Measurements from ENCODE around the gene DDX27.
"Not testable (repeated sequence)": the region's sequence is repeated elsewhere in the genome, so short reads cannot be mapped to it uniquely, and the experiment has no call there.

The DDX27 gene

DNA sequence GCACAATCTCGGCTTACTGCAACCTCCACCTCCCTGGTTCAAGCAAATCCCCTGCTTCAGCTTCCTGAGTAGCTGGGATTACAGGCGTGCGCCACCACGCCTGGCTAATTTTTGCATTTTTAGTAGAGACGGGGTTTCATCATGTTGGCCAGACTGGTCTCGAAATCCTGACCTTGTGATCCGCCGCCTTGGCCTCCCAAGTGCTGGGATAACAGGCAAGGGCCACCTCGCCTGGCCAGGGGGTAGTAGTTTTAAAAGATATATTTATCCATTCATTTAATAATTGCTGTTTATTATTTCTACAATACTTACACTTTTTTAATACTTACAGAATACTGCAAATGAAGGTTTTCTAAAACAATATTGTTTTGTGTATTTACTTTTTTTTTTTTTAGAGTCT, 15.5 kb upstream of the DDX27 start:
- no peak for DNase-seq (ENCODE audit: low spot score)

DNA sequence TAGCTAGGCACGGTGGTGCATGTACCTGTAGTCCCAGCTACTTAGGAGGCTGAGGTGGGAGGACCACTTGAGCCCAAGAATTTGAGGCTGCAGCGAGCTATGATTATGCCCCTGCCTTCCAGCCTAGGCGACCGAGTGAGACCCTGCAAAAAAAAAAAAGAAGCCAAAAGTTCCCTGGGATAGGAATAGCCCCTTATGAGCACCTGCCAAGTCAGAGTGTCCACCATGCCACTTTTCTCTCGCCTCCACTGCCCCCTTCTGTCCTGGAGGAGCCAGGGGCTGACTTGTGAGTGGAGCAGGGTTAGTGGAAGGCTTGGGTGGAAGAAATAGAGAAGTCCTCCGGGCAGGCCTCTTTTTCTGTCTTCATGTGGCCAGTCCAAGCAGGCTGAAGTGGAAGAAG, 12.1 kb upstream of the DDX27 start:
- no peak for DNase-seq (ENCODE audit: low spot score)

GRCh38 chr20:49210101-49210756, 9.0 kb upstream of the DDX27 start:
- DNase-seq (ENCODE audit: low spot score): no peak

DNA sequence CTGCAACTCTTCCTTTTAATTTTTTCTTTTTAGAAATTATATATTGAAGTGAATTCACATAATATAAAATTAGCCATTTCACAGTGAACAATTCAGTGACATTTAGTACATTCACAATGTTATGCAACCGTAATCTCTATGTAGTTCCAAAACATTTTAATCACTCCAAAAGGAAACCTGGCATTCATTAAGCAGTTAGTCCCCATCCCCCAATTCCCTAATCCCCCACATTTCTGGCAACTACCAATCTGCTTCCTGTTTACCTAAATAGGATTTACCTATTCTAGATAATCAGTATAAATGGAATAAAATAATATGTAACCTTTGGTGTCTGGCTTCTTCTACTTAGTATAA, 8.5 kb upstream of the DDX27 start:
- DNase-seq (ENCODE audit: low spot score): no peak

GRCh38 chr20:49214571-49214970, 4.6 kb upstream of the DDX27 start:
- no peak for DNase-seq (ENCODE audit: low spot score)

GRCh38 chr20:49215232-49215631, 4.0 kb upstream of the DDX27 start:
- DNase-seq (ENCODE audit: low spot score): no peak

DNA sequence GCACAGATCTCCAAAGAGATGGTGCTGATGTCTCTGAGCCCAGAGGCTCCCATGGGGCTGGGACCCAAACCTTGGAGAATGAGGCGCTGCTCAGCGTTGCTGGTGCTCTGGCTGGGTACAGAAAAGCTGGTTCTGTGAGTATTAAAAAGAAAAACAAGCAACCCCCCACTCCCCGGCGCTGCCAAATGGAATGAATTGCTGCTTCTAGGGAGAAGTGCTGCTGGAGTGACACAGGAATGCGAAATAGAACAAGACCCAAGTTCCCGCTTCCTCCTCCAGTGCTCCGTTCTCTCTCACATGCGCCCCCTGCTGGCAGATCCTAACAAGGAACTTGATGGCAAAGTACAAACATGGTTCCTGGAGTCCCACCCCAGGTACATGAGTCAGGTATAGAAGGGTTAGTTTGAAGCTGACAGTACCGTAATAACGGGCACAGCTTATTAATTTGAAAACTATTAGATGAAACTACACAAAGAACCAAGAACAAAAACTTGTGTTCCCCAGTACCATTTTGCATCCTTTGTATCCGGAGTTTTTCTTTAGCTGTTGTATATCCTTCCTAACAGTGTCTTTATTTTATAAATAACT, 2.1 kb upstream of the DDX27 start:
- DNase-seq (ENCODE audit: low spot score): peak; percentile 68

DNA sequence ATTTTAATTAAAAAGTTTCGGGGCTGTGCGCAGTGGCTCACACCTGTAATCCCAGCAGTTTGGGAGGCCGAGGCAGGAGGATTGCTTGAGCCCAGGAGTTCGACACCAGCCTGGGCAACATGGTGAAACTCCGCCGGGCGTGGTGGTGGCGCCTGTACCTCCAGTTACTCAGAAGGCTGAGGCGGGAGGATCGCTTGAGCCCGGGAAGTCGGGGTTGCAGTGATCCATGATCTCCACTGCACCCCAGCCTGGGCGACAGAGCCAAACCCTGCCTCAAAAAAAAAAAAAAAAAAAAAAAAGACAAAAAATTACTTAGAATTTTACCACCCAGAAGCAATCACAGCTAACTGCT, 501 bp upstream of the DDX27 start:
- not testable (repeated sequence) for DNase-seq (ENCODE audit: low spot score)

DNA sequence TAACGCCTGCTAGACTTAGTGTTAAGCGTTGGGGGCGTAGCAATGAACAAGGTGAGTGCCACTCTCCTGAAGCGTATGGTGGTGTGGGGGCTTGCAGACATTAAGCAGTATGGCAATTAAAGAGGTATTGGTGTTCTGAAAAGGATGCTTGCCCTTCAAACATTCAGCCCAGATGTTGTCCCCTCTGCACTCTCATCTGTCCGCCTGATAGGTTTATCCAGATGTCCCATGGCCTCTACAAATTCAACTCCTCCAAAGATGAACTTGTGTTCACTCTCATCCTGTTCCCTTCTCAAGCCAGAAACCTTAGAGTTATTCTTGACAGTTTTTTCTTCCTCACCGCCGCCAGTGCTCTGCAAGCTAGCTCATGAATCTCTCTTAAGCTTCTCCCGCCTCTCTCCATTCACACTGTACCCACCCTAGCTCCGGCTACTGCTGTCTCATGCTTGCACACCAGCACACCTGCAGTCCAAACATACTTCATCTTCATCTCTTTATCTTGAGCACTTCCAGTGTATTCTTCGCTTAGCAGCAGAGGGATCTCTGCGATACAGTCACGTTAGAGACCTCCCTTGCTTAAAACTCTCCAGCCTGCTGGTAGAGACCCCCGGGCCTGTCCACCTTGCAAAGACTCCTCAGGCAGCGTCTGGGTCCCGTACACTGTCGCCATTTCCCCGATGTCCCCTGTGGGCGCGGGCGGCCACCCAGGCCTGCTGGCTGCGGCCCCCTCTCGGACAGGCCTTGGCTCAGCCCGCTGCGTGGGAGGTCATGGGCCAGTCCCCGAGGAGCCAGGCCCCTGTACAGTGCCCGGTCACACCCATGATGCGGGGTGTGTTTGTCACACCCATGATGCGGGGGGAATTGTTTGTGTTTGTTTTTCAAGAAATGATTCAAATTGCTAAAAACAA, 962 bp downstream of the DDX27 start:
- DNase-seq (ENCODE audit: low spot score): no peak

- no peak for DNase-seq (ENCODE audit: low spot score)
Observed at GRCh38 chr20:49225896-49226295, 6.7 kb downstream of the DDX27 start.

DNA sequence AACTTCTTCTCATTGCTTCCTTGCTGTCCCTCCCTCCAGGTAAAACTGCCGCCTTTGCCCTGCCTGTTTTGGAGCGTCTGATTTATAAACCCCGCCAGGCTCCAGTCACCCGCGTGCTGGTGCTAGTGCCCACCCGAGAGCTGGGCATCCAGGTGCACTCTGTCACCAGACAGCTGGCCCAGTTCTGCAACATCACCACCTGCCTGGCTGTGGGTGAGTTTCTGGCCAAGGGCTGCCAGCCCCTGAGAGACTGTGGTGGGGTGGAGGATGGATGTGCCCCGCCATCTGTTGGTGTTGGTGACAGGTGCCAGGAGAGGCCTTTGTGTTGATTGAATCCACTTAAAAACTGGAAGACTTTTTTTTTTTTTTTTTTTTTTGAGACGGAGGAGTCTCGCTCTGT, 9.5 kb downstream of the DDX27 start:
- no peak for DNase-seq (ENCODE audit: low spot score)

DNA sequence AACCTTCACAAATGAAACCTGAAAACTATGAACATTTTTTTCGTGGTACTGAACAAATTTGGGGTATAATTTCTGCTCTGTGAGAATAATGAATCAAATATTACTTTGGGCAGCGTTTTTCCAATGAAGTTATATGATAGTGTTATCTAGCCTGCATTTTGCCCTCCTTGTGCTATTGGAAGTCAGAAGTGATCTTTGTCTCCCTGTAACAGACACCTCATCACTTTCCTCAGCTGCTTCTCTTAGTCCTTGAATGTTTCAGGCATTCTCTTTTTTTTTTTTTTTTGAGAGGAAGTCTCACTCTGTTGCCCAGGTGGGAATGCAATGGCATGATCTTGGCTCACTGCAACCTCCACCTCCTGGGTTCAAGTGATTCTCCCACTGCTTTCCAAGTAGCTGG, 10.2 kb downstream of the DDX27 start:
- DNase-seq (ENCODE audit: low spot score): no peak

DNA sequence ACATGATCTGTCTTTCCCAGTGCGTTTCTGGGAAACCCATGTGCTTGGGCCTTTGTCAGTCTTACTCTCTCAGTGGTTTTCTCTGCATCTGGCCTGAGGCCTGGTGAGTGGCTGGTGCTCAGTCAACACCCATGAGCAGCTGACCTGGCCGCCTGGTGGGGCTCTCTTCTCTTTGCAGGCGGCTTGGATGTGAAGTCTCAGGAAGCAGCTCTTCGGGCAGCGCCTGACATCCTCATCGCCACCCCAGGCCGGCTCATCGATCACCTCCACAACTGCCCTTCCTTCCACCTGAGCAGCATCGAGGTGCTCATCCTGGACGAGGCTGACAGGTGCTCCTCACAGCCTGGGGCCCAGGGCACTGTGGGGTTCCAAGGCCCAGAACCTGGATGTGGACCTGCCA, 10.8 kb downstream of the DDX27 start:
- DNase-seq (ENCODE audit: low spot score): no peak

GRCh38 chr20:49230561-49231133, 11.4 kb downstream of the DDX27 start:
- peak; percentile 37 for DNase-seq (ENCODE audit: low spot score)

DNA sequence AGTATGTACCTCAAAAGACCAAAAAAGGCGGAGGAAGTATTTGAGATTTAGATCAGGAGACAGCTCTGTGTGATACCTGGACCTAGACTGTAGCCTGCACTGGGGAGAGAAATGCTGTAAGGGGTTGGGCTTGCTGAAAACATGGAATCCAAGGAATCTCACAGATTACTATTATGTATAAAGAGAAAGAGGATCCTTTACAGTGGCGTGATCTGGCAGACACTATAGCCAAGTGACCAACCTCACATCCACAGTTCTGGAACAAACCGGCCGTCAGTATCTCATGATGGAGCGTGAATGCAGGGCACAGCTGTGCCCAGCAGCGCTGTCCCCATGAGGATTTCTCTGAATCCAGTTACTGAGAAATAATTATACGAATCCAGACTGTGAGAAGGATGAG, 12.3 kb downstream of the DDX27 start:
- no peak for DNase-seq (ENCODE audit: low spot score)

GRCh38 chr20:49233226-49233625, 14.0 kb downstream of the DDX27 start:
- no peak for DNase-seq (ENCODE audit: low spot score)

DNA sequence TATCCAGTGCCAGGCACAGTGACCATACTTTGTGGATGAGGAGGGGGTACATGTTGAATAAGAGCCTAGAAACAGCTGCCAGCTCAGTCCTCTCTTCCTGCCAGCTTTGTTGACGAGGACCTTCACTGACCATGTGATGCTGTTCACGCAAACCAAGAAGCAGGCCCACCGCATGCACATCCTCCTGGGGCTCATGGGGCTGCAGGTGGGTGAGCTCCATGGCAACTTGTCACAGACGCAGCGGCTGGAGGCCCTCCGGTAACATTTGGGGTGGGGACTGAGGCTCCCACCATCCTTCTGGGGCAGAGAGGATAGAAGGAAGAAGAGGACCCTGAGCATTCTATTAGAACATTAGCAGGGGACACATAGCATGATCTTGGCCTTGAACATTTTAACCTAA, 15.6 kb downstream of the DDX27 start:
- no peak for DNase-seq (ENCODE audit: low spot score)

DNA sequence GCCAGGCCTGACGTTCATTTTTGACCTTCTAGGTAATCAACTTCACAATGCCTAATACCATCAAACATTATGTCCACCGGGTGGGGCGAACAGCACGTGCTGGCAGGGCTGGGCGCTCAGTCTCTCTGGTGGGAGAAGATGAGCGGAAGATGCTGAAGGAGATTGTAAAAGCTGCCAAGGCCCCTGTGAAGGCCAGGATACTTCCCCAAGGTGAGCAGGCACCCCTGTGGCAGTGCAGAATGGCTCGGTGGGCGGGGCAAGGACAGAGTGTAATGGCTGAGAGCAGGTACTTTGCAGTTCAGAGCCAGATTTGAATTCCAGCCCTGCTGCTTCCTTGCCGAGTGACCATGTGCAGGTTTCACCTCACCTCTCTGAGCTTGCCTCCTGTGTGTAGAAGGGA, 17.1 kb downstream of the DDX27 start:
- DNase-seq (ENCODE audit: low spot score): no peak

DNA sequence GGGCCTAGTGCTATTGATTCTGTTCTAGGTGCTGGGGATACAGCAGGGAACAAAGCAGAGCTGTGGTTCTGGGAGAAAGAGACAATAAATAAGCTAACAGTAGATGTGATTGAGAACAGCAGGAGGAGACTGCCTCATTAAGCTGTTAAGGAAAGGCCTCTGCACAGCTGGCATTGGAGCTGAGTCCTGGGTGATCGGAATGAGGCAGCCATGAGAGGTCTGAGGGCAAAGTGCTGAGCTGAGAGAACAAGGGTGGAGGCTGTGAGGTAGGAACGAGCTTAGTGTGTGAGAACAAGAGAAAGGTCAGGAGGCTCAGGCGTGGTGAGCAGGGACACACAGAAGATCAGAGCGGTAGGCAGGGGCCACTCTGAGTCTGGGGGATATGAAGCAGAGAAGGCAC, 18.3 kb downstream of the DDX27 start:
- no peak for DNase-seq (ENCODE audit: low spot score)

DNA sequence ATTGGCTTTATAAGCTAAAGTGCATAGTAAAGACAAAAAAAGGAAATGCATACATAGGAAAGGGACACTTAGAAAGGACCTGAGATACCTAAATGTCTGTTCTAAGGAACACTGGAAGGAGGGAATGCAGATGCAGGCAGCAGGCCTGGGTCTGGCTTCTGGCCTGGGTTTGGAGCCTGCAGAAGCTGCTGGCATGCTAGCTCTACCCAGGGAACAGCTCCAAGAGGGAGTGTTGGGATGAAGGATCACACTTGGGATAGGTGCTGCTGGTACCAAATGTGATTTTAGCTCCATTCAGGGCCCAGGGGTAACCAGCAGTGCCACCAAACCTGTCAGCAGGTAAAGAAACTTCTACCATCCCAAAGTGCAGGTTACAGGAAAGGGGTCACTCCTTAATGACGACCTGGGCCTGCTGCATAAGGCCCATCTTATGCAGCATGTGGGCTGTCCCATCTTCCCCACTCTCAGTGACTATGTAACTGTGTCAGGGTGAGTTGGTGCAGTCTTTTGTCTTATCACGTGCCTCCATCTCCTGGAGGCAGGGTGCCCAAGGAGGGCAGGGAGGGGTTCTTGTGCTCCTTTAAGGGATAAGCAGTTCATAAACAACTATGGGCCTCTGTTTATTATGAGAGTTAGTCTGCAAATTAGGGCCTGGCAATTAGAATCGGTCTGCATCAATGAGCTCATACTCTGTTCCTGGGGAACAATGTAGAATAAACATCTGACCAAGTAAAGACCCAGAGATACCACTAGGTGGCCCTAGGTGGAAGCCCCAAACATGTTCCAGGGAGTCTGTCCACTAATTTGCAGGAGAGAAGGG, 26.9 kb downstream of the DDX27 start:
- peak; percentile 64 for DNase-seq (ENCODE audit: low spot score)

DNA sequence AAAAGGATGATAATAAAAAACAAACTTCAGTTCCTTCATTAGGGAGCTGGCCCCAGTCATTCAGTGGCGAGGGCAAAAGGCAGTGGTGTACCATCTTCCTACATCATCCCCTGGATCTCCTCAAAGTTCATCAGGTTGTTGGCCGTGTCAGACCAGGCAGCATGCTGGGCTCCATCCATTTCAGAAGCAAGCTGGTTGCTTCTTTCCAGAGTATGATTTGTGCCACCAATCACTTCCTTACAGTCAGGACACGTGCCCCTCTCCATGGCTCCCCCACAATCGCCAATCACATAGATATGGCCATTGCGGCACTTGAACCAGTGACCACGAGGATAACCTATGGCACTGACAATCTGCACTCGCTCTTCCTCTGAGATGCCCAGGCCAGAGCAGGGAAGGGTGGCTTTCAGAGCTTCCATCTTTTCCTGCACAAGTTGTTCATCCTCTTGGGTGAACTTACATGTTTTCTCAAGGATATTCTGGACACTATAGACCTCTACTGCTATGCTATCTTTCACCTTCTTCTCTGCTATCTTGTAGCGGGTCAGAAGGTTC, 28.0 kb downstream of the DDX27 start:
- DNase-seq (ENCODE audit: low spot score): no peak

DNA sequence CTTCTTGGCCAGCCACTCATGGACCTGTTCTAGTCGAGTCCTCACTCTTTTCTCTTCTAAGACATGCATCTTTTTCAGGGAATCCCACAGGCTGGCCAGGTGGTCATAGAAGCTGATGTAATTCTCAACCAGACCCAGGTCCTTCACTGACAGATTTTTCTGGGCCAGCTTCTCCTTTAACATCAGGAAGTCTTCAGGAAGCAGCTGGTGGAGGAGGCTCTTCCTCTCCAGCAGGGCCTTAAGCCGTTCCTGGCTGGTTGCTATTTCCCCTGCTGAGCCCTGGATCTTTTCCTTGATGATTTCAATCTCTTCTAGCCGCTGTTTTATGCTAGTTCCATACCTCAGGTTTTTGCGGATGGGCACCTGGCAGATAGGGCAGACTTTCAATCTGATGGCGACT, 28.6 kb downstream of the DDX27 start:
- no peak for DNase-seq (ENCODE audit: low spot score)

Data from germinal center (tissue), 1 donor.